ENCODE data around the gene F2RL1.
A peak's percentile ranks its signal among the peaks of the same experiment; 100 is the strongest.

F2RL1 gene

GRCh38 chr5:76819851-76820525 lies 1.2 kb downstream of the F2RL1 start (continued):
- TF ChIP-seq, protein P1, sequence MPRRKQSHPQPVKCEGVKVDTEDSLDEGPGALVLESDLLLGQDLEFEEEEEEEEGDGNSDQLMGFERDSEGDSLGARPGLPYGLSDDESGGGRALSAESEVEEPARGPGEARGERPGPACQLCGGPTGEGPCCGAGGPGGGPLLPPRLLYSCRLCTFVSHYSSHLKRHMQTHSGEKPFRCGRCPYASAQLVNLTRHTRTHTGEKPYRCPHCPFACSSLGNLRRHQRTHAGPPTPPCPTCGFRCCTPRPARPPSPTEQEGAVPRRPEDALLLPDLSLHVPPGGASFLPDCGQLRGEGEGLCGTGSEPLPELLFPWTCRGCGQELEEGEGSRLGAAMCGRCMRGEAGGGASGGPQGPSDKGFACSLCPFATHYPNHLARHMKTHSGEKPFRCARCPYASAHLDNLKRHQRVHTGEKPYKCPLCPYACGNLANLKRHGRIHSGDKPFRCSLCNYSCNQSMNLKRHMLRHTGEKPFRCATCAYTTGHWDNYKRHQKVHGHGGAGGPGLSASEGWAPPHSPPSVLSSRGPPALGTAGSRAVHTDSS (tag by site-specific recombination; IDR thresholded peaks at IDR 0.05), result peak; percentile 20; the same call in 1 of the 2 replicates
- TF ChIP-seq ZNF548 (tag by site-specific recombination; IDR thresholded peaks at IDR 0.05) (no peak), ZNF530 (tag by site-specific recombination; IDR thresholded peaks at IDR 0.05; ENCODE audit: low read depth) (no peak), SCRT1 (tag by site-specific recombination; IDR thresholded peaks at IDR 0.05; ENCODE audit: borderline replicate concordance) (no peak), ZNF664 (tag by site-specific recombination; IDR thresholded peaks at IDR 0.05) (no peak), ZNF621 (tag by site-specific recombination; IDR thresholded peaks at IDR 0.05) (no peak), ZNF138 (tag by site-specific recombination; IDR thresholded peaks at IDR 0.05; ENCODE audit: borderline replicate concordance) (no peak), ZNF747 (tag by site-specific recombination; IDR thresholded peaks at IDR 0.05) (no peak), ZNF792 (tag by site-specific recombination; IDR thresholded peaks at IDR 0.05) (no peak), ZNF112 (tag by site-specific recombination; IDR thresholded peaks at IDR 0.05) (no peak), ZNF266 (tag by site-specific recombination; IDR thresholded peaks at IDR 0.05; ENCODE audit: low read depth) (no peak), ZFP69B (tag by site-specific recombination; IDR thresholded peaks at IDR 0.05) (no peak), ZNF654 (tag by site-specific recombination; IDR thresholded peaks at IDR 0.05; ENCODE audit: low read depth) (no peak), ZNF561 (tag by site-specific recombination; IDR thresholded peaks at IDR 0.05; ENCODE audit: borderline replicate concordance) (no peak), ZNF248 (tag by site-specific recombination; IDR thresholded peaks at IDR 0.05) (no peak), ZNF623 (tag by site-specific recombination; IDR thresholded peaks at IDR 0.05) (no peak), ZSCAN30 (tag by site-specific recombination; IDR thresholded peaks at IDR 0.05) (0 out of 2 replicates have a peak, but pooled peaks have one; percentile 7), ZFP41 (tag by site-specific recombination; IDR thresholded peaks at IDR 0.05; ENCODE audit: borderline replicate concordance) (no peak), ZBTB17 (tag by site-specific recombination; IDR thresholded peaks at IDR 0.05) (peak; percentile 41), TRIM28 (IDR thresholded peaks at IDR 0.05; ENCODE audit: borderline replicate concordance, low read length) (no peak), ZNF37A (tag by site-specific recombination; IDR thresholded peaks at IDR 0.05) (no peak), ZNF658 (tag by site-specific recombination; IDR thresholded peaks at IDR 0.05) (no peak), ZNF704 (tag by site-specific recombination; IDR thresholded peaks at IDR 0.05) (no peak), ZNF292 (tag by site-specific recombination; IDR thresholded peaks at IDR 0.05; ENCODE audit: borderline replicate concordance, low read depth) (no peak)
- TF ChIP-seq, protein P2, sequence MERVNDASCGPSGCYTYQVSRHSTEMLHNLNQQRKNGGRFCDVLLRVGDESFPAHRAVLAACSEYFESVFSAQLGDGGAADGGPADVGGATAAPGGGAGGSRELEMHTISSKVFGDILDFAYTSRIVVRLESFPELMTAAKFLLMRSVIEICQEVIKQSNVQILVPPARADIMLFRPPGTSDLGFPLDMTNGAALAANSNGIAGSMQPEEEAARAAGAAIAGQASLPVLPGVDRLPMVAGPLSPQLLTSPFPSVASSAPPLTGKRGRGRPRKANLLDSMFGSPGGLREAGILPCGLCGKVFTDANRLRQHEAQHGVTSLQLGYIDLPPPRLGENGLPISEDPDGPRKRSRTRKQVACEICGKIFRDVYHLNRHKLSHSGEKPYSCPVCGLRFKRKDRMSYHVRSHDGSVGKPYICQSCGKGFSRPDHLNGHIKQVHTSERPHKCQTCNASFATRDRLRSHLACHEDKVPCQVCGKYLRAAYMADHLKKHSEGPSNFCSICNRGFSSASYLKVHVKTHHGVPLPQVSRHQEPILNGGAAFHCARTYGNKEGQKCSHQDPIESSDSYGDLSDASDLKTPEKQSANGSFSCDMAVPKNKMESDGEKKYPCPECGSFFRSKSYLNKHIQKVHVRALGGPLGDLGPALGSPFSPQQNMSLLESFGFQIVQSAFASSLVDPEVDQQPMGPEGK (tag by site-specific recombination; IDR thresholded peaks at IDR 0.05), result no peak
- TF ChIP-seq, protein P3, sequence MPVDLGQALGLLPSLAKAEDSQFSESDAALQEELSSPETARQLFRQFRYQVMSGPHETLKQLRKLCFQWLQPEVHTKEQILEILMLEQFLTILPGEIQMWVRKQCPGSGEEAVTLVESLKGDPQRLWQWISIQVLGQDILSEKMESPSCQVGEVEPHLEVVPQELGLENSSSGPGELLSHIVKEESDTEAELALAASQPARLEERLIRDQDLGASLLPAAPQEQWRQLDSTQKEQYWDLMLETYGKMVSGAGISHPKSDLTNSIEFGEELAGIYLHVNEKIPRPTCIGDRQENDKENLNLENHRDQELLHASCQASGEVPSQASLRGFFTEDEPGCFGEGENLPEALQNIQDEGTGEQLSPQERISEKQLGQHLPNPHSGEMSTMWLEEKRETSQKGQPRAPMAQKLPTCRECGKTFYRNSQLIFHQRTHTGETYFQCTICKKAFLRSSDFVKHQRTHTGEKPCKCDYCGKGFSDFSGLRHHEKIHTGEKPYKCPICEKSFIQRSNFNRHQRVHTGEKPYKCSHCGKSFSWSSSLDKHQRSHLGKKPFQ (tag by site-specific recombination; IDR thresholded peaks at IDR 0.05), result no peak; the same call in 1 of the 2 replicates
- TF ChIP-seq, protein P4, sequence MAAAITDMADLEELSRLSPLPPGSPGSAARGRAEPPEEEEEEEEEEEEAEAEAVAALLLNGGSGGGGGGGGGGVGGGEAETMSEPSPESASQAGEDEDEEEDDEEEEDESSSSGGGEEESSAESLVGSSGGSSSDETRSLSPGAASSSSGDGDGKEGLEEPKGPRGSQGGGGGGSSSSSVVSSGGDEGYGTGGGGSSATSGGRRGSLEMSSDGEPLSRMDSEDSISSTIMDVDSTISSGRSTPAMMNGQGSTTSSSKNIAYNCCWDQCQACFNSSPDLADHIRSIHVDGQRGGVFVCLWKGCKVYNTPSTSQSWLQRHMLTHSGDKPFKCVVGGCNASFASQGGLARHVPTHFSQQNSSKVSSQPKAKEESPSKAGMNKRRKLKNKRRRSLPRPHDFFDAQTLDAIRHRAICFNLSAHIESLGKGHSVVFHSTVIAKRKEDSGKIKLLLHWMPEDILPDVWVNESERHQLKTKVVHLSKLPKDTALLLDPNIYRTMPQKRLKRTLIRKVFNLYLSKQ (tag by site-specific recombination; IDR thresholded peaks at IDR 0.05; ENCODE audit: borderline replicate concordance), result no peak
- TF ChIP-seq, protein P5, sequence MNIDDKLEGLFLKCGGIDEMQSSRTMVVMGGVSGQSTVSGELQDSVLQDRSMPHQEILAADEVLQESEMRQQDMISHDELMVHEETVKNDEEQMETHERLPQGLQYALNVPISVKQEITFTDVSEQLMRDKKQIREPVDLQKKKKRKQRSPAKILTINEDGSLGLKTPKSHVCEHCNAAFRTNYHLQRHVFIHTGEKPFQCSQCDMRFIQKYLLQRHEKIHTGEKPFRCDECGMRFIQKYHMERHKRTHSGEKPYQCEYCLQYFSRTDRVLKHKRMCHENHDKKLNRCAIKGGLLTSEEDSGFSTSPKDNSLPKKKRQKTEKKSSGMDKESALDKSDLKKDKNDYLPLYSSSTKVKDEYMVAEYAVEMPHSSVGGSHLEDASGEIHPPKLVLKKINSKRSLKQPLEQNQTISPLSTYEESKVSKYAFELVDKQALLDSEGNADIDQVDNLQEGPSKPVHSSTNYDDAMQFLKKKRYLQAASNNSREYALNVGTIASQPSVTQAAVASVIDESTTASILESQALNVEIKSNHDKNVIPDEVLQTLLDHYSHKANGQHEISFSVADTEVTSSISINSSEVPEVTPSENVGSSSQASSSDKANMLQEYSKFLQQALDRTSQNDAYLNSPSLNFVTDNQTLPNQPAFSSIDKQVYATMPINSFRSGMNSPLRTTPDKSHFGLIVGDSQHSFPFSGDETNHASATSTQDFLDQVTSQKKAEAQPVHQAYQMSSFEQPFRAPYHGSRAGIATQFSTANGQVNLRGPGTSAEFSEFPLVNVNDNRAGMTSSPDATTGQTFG (tag by site-specific recombination; IDR thresholded peaks at IDR 0.05; ENCODE audit: borderline replicate concordance), result no peak
